GM18498 (cell line): ENCODE data around the gene GSC2.
"Not testable (repeated sequence)": the region's sequence is repeated elsewhere in the genome, so short reads cannot be mapped to it uniquely, and the experiment has no call there.

ENCODE experiments used
- ATAC-seq: cut with Tn5 transposase; IDR thresholded peaks from one replicate; pipeline ENCODE4 v1.9.1; 2021; ENCODE audit warnings: mild to moderate bottlenecking, moderate library complexity; ENCODE audit not compliant: unreplicated experiment

GSC2 gene

DNA sequence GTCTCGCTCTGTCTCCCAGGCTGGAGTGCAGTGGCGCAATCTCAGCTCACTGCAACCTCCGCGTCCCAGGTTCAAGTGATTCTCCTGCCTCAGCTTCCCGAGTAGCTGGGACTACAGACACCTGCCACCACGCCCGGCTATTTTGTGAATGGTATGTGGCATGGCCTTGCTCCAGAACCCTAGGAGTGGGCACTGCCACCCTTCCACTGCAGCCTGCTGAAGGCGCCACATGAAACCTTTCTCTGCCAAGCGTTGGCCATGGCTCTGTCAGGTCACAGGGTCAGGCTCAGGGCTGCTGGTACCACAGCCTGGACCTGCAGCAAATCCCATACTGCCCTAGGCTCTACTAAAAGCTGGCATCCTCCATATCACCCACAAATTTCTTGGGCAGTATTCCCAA is 6.0 kb upstream of the GSC2 start:
- ATAC-seq, result not testable (repeated sequence)

DNA sequence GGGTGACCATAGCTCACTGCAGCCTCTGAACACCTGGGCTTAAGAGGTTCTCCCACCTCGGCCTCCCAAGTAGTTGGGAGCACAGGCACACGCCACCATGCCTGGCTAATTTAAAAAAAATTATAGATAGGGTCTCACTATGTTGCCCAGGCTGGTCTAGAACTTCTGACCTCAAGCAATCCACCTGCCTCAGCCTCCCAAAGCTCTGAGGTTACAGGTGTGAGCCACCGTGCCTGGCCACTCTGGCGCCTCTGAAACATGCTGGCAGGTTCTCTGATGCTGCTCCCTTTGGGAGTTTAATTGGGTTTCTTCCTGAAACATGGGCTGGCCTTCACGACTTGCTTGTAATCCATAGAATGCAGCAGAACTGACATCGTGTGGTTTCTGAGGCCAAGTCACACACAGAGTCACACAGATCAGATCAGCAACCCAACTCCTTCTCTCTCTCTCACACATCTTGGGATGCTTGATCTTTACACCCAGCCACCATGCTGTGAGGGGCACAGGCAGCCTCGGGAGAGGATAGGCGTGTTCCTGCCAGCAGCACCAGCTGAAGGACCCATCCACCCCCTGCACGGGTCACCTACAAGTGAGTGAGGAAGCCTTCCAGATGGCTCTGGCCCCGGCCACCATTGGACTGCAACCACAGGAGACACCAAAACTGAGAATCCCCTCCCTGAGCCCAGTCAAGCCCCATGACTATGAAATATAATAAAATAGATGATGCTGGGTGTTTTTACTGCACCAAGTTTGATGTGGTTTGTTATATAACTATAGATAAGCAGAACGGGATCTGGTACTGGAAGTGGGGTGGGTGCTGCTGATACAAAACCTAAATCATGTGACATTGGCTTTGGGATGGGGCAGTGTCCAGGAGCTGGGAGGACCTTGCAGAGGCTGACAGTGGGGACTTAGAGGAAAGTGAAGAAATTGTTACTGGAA is 3.1 kb upstream of the GSC2 start:
- ATAC-seq, result no peak

DNA sequence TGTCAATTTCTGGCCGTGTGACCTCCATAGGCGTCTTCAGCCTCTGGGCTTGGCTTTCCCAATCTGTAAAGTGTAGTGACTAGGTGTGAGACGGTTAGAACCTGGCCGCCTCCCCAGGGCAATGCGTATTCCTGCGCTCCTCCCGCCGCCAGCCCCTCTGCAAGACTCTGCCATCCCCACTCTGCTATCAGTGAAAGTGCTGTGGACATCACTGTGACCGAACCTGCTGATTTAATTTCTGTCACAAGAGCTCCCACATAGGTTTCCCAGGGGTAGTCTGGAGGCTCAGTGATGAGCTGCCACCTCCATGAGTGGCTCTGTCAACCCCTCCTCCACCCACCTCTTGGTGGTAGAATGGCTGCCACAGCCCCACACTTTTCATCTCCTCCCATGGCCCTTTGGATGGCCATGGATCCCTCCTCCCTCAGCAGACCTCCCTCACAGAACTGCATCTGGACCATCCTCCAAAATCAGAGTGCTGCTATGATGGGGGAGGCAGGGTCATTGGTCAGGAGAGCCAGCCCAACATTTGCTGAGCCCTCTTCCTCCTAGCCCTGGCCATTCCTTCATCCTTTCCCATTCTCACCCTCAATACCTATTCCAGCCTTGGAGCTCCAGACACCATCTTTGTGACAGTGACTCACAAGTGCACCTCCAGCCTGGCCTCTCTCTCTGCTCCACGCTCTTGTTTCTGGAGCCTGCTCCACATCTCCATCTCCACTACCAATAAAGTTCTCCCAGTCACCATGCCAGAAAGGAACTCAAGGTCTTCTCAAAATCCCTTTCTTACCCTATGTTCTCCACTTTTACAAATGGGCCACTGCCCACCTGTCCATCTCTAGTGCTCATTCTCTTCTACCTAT is 1.5 kb upstream of the GSC2 start:
- no peak for ATAC-seq

DNA sequence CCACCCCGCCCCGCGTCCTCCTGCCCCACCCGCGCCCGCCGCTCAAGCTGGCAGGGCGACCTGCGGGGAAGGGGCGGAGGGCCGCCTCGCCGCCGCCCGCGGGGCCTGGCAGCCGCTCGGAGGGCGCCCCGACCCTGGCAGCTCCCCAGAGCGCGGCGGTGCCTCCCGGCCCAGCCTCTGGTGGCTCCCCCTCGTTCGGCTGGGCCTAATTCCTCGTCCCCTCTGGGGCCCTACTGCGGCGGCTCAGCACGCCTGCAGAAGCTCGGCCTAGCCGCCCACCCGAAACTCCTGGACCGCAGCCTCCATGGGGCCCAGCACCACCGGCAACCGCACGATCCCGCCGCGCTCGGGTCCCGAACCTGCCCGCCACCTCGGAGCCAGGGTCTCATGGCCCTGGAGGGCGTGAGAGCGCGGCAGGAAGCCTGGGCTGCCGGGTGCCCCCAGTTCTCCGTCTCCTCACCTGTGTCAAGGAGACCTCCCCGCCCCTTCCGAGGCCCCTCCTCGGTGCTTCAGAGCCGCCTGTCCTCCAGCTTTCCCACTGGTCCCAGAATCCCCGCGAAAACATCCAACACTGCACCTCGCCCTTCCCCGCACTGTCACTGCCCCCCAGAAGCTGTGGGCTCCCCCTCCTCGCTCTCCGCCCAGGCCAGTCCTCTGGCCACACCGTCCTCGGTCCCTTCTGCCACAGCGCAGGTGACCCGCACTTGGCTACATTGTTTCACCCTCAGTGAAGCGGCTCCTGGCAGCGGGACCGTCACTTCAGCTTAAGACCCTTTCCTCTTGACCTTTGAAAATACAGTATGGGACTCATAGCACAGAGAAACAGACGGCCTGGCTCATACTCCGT is 613 bp upstream of the GSC2 start:
- ATAC-seq, result no peak

DNA sequence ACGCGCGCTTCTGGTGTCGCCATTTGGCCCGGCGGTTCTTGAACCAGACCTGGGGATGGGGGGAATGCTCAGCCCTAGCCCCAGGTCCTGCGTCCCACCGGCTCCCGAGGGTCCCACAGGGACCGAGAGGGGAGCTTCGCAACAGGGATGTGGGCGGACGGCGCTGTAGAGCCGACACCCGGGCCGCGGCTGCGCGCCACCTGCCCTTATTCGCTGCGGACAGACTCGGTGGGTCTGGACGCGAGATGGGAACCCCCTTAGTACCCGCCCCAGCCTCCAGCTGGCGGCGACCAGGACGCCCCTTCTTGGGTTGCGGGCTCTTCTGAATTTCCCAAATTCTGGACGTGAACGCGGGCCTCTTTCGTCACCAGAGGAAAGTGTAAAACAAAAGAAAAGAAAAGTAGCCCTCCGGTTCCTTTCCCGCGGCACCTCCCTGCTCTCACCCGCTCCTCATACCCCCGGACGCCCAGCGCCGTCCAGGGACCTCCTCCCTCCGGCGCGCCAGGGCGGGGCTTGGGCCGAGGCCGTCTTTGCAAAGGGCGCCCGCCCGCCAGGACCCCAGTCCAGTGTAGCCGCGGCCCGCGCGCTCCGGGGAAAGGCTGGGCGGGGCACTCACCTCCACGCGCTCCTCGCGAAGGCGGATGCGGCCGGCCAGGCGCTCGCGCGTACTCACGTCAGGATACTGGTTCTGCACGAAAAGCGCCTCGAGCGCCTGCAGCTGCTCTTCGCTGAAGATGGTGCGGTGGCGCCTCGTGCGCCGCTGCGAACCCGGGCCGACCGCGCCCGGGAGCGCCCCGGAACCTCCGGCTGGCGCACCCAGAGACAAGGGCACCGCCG is 827 bp downstream of the GSC2 start:
- no peak for ATAC-seq

DNA sequence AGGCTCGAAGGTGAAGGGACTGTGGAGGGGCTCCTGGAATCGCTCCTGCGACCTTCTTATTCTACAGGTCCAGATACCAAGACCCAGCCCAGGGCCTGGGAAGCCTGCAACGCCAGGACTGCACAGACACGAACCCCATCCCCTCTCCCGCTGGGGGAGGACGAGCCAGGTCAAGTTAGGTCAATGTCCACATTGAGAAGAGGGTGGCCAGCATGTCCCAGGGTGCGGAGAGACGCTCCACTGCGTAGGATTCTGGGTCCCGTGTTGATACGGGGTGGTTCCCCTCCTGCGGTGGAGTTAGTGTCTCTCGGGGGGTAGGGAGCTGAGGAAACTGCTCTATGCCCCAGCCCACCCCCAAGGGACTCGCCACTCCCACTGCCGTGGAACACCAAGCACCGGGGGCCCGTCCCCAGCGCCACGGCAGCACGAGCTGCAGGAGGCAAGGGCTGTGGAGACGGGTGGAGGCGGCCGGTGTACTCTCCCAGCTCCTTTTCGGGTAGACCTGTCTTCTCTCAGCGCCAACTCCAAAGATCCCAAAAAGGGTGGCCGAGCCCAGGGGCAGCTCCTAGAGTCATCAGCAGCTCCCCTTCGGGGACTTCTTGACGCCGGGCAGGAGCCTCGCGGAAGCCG is 1.6 kb downstream of the GSC2 start:
- ATAC-seq, result no peak

DNA sequence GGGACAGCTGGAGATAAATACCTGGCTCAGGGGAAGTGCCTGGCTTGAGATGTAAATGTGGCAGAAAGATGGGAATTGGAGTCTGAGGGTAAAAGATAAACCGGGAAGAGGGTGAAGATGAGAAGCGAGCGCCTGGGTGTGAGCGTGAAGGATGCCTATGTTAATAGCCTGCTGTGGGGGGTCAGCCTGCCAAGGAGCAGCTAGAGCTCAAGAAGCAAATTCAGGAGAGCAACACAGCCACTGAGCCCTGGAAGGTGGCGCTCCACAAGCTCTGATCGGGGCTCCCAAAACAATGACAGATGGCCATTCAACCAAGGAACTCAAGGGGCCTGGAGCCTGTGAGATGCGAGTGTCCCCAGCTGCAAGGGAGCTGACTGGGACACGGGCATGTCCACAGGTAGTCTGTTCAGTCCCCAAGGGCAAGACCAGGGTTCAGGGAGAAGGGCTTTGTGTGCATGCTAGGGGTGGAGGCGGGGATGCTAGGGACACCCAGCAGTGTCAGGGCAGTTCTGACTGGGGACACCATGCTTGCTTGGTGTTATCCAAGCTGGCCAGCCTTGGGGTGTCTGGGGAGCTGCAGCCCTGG is 2.8 kb downstream of the GSC2 start:
- no peak for ATAC-seq

DNA sequence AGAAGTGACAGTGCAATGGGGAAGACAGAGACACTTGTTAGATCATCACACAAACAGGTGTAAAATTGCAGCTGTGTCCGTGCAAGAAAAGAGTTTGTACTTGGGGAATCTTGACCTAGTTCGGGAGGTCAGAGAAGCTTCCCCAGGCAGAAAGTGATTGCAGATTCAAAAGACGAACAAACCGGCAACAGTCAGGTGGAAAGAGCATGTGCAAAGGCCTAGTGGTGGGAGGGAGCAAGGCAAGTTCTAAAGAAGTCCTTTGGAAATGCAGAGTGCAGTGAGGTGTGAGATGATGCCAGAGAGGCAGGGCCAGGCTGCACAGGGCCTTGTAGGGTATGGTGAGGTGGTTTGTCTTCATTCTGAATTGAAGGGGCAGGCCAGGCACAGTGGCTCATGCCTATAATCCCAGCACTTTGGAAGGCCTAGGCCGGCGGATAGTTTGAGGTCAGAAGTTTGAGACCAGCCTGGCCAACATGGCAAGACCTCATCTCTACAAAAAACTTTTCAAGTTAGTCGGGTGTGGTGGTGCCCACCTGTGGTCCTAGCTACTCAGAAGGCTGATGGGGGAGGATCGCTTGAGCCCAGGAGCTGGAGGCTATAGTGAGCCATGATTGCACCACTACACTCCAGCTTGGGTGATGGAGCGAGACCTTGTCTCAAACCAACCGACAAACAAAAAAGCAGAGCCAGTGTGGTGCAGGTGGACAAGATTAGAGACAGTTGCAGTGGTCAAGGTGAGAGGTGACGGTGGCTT is 3.7 kb downstream of the GSC2 start:
- ATAC-seq, result no peak

DNA sequence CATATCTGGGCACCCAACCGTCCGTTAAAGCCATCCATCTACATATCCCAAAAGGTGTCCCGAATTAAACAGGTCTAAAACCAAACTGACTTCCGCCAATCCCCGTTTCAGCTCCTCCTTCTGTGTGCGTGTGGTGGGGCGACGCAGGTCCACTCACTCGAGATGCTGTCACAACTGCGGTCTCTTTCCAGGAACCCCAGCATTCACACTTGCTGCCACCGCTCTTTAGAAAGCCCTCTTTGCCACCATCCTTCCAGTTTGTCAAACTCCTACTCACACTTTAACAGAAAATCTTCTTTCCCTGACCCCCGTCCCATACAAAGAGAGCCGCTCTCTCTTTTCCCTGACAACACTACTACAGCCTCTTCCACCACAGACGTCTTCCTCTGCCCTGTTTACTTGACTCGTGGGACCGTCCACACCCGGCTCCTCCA is 6.1 kb downstream of the GSC2 start:
- peak; percentile 13 for ATAC-seq

DNA sequence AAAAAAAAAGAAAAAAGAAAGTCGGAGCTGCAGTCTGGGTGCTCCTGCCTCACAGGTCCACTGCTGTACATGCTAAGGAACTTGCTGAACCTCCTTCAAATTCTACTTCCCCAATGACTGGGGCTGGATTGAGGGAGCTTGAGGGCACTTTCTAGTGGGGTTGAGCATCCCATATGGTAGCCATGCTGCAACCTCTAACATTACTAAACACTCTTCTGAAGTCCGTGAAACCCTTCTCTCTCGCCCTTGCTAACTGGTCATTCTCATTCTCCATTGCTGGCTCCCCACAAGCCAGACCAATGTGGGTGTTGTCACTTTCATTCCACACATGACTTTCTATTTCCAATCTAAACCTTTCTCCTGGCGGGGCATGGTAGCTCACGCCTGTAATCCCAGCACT is 6.9 kb downstream of the GSC2 start:
- no peak for ATAC-seq

DNA sequence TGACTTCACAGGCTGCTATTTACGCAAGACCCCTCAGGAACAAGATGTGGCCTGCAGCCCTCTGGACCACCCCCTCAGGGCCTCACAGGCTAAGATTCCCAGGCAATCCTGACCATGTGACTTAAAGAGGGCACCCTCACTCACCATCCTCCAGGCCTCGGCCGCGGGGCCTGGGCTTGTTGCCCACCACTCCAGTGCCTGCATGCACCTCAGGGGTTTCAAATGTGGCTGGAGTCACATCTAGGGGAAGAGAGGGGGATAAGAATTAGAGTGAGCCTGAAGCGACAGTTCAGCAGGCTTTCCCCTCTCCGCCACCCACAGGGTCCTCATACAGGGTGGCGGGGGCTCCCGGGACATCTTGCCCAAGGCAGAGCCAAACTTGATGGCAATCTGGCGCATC is 7.7 kb downstream of the GSC2 start:
- ATAC-seq, result no peak

DNA sequence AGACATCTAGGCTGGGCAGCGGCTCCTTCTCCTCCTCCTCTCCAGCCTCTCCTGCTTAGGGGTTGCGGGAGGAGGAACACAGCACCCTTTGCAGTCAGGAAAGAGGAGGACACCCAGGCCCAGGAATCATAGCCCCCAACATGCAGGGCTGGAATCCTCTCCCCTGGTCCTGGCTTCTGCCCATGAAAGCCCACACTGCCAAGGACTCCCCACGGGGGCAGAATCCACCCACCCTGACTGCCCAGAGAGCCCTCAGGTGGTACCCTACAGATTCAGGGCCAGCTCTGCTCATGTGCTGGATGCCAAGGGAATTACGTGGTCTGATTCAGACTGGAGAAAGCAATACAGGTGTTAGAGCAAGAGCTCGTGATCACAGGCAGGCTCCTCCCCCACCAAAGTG is 10.1 kb downstream of the GSC2 start:
- no peak for ATAC-seq

DNA sequence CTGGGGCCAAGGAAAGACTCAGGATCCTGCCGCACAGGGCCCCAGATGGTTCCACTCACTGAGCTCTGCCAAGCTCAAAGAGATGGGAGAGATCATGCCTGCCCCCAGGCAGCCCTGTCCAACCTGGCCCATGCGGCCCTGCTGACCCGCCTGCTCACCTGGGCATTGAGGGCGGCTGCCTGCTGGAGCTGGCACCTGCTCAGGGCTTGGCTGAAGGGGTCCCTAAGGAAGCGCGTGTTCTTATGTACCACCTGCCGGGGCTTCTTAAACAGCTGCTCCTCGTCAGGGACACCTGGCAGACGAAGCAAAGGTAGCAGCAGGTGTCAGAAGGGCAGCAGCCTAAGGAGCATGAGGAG is 11.1 kb downstream of the GSC2 start:
- ATAC-seq, result no peak

DNA sequence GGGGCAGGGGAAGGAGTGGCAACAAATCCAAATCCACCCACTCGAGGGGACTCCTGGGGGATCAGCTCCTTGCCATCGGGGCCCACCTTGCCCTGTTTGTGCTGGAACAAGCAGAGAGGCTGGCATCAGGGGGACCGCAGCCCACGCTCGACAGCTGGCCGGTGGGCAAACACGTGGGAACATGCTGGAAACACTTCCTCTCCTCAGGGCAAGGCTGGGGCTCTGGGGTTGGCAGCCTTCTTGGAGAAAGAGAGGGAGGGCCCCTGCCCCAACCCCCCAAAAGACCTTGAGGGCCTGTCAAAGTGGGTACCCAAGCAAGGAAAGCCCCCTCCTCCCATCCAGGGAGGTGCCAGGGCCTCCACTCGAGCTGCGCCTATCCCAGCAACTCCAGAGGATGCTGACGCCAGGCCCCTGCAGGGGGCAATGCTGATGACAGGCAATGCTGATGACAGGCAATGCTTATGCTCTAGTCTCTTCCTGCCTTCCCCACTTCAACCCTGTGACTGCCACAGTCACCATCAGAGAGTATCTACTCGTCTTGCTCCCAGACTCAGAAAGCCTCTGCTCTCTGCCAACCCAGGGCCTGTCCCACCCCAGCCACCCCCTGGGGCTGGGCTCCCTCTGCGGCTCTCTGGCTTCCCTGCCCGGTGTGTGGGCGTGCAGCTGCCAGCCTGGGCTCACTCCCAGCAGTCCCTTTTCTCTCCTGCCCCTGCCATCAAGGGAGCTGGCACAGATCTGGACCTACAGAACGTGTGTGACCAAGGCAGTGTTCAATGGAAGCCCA is 11.7 kb downstream of the GSC2 start:
- ATAC-seq, result no peak

DNA sequence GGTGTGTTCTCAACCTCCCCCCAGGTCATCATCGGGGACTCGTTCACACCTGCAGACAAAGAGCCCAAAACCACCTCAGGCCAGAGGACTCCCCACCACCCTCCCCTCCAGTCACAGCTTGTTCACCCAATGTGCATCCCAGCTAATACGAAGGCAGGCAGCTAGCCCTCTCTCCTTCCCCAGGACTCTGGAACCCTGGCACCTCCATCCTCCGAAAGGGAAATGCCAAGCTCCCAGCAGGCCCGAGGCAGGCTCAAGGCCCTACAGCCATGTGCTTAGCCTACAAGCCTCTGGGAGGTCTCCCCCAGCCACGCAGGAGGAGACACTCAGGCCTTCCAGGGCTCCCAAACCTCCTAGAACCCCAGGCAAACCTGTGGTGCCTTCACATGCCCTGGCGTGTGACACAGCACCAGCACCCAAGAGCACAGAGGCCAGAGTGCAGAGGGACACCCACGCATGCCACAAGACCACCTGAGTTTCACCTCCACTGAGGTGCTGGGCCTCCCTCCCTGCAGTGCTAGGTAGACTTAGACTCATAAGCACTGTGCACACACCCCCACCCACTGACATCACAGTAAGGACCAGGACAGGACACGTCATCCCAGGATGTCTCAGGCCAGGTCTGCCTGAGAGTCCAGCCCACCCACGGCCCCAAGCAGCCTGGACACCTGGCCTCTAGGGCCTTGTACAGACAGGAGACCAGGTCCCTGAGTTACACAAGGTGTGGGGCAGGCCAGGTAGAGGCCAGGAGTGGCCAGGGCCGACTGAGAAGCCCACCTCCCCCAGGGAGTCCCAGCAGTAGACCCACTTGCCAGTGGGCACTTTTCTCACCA is 12.5 kb downstream of the GSC2 start:
- ATAC-seq, result no peak

DNA sequence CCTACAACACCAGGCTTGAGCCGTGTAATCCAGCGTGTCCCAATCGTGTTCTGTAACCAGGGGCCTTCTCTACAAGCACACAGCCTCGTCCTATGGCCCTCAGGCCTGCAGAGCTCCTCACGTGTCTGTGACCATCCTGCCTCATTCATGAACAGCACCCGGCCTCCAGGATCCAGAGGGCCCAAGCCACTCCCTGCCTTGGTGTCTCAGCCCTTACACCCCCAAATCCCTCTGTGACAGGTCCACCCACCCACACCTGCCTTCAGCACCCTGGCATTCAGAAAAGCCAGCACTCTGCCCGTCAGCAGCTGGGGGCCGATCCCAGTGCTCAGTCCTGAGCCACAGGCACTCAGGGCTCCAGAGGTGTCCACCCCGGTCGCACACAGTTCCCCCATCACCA is 13.2 kb downstream of the GSC2 start:
- no peak for ATAC-seq

DNA sequence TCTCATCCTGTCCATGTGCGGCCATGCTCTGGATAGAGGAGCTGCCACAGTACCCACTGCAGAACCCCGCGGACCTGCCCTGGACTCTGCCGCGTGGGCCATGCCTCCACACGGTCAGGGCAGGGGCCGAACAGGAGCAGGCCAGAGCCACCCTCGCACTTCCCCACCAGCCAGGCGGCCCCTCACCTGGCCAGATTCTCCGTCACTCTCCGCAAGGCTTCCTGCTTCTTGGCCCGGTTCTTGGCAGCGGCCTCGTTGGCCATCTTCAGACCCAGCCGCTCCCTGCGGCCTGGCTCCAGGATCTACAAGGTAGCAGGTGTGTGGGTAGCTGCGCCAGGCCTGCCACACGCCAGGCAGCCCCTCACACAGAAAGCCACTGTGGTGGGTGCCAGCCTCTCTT is 15.2 kb downstream of the GSC2 start:
- ATAC-seq, result no peak
